Gastroesophageal sphincter (tissue), 3 donors: ENCODE measurements around the gene GMDS.

ENCODE experiments used
- EP300 ChIP-seq: sonication (generic); formaldehyde crosslinking; IDR thresholded peaks from one replicate; pipeline ENCODE4 v1.6.1; 2017; ENCODE audit warnings: antibody characterized with exemption, mild to moderate bottlenecking
- POLR2A ChIP-seq, 2 donors: fragments of 450-650 bp; IDR thresholded peaks; one replicate each; pipeline ENCODE4 v1.6.1; 2017; ENCODE audit warnings: antibody characterized with exemption in 2 of 2, mild to moderate bottlenecking in 2 of 2, moderate library complexity in 1 of 2
- POLR2AphosphoS5 ChIP-seq: sonication (generic); formaldehyde crosslinking; IDR thresholded peaks from one replicate; pipeline ENCODE4 v1.6.1; 2017; ENCODE audit warnings: antibody characterized with exemption
- TF ChIP-seq, protein P1 (sequence below), 4 experiments: fragments of 200-600 bp in 2 of 4; fragments of 450-650 bp in 2 of 4; sonication (generic) in 1 of 4; IDR thresholded peaks; one replicate each; pipeline ENCODE4 v1.5.1; 2017 to 2019; ENCODE audit warnings: antibody characterized with exemption in 4 of 4, mild to moderate bottlenecking in 2 of 4, moderate library complexity in 2 of 4

DNA sequence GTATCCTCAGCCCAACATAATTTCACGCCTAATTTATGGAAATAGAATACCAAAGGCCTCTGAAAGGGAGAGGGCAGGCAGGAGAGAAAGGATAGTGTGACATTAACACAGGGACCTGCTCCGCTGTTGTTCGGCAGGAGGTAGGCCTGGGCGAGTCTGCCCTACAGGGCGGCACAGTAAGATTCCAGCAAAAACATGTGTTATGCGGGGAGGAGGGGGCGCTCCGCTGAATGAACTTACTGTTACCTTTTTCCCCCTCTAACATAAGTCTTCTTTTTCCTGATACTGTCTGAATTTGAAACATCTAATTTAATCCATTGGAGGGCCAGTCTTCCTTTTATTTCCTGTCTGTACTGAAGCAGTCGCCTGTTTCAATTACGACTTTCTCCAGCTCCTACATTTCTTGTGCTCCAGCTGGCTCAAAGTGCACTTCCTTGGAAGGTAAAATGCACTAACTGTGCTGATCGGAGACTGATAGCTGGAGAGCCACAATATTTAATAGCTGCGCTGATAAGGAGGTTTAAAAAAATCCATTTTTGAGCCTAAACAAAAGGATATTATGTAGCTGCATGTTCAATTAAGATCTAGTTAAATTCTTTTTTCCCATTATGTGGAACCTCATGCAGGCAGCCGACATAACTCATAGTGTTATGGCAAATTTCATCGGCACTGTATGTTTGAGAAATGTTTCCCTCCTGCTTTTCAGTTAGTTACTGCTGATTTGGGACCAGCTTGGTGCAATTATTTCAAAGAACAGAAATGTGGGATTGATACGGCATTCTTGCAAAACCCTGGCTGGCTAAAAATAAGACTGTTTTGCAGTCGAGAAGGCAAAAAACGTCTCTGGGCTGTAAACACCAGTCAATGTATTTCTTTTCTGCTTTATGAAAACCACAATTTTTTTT is 442.7 kb downstream of the GMDS start:
- TF ChIP-seq, protein P1, sequence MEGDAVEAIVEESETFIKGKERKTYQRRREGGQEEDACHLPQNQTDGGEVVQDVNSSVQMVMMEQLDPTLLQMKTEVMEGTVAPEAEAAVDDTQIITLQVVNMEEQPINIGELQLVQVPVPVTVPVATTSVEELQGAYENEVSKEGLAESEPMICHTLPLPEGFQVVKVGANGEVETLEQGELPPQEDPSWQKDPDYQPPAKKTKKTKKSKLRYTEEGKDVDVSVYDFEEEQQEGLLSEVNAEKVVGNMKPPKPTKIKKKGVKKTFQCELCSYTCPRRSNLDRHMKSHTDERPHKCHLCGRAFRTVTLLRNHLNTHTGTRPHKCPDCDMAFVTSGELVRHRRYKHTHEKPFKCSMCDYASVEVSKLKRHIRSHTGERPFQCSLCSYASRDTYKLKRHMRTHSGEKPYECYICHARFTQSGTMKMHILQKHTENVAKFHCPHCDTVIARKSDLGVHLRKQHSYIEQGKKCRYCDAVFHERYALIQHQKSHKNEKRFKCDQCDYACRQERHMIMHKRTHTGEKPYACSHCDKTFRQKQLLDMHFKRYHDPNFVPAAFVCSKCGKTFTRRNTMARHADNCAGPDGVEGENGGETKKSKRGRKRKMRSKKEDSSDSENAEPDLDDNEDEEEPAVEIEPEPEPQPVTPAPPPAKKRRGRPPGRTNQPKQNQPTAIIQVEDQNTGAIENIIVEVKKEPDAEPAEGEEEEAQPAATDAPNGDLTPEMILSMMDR (IDR thresholded peaks at IDR 0.05), result no peak
- no peak for TF ChIP-seq EP300
- no peak for TF ChIP-seq POLR2AphosphoS5
- no peak for TF ChIP-seq POLR2A (IDR thresholded peaks at IDR 0.05)
